ENCODE data around the gene MBIP.
A peak's percentile ranks its signal among the peaks of the same experiment; 100 is the strongest.

- peak; percentile 21 for TF ChIP-seq CTCF (conservative IDR thresholded peaks at IDR 0.05)
- TF ChIP-seq ZFX (IDR thresholded peaks at IDR 0.05): no peak
These were observed 6.5 kb downstream of the MBIP start for GRCh38 chr14:36313898-36314297.

Measured in C4-2B (cell line).